Measurements from ENCODE around the gene TCEAL1. TPM values are rescaled to one million over a fixed set of nuclear protein-coding genes. Genes with fewer than 3 reads are reported as not detected.
"Not testable (repeated sequence)": the region's sequence is repeated elsewhere in the genome, so short reads cannot be mapped to it uniquely, and the experiment has no call there.

TCEAL1 gene
- total RNA-seq, 2 experiments from 2014 or later: 6.5 to 7.7 TPM

DNA sequence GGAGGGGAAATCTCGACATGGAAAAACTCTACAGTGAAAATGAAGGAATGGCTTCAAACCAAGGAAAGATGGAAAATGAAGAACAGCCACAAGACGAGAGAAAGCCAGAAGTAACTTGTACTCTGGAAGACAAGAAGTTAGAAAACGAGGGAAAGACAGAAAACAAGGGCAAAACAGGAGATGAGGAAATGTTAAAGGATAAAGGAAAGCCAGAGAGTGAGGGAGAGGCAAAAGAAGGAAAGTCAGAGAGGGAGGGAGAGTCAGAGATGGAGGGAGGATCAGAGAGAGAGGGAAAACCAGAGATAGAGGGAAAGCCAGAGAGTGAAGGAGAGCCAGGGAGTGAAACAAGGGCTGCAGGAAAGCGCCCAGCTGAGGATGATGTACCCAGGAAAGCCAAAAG is 42.1 kb upstream of the TCEAL1 start:
- no peak overlapping the region for H3K4me3 Mint-ChIP-seq

DNA sequence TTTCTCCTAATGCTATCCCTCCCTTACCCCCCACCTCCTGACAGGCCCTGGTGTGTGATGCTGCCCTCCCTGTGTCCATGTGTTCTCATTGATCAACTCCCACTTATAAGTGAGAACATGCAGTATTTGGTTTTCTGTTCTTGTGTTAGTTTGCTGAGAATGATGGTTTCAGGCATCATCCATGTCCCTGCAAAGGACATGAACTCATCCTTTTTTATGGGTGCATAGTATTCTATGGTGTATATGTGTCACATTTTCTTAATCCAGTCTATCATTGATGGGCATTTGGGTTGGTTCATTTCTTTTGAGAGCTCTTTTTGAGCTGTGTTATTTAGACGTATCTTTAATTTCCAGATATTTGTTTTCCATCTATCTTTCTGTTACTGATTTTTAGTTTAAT is 36.5 kb upstream of the TCEAL1 start:
- intact Hi-C loops (cut with micrococcal nuclease); H3K27me3 Mint-ChIP-seq; H3K9me3 Mint-ChIP-seq; H3K36me3 Mint-ChIP-seq (ENCODE audit: low read depth); DNase-seq; H3K27ac Mint-ChIP-seq; H3K4me3 Mint-ChIP-seq; POLR2A ChIA-PET; ATAC-seq; CTCF ChIA-PET; H3K4me1 Mint-ChIP-seq (ENCODE audit: low read depth): not testable (repeated sequence)

More for the DNA sequence above, 42.1 kb upstream of the TCEAL1 start:
- DNase-seq: no peak
- Mint-ChIP-seq H3K4me1 (ENCODE audit: low read depth) (peaks cover 7% of the 10 kb centered on the region), H3K27ac (no peak overlapping the region), H3K36me3 (ENCODE audit: low read depth) (no peaks in the 10 kb centered on the region), H3K9me3 (no peaks in the 10 kb centered on the region), H3K27me3 (no peaks in the 10 kb centered on the region)
- intact Hi-C loops (cut with micrococcal nuclease): no loop called here
- ChIA-PET CTCF (no interaction called here), POLR2A (interaction anchor here (0.6 kb wide), 1 partner anchor 84 kb away, joined by 3 read pairs; no protein-coding TSS in a partner anchor)
- TF ChIP-seq, protein P1, sequence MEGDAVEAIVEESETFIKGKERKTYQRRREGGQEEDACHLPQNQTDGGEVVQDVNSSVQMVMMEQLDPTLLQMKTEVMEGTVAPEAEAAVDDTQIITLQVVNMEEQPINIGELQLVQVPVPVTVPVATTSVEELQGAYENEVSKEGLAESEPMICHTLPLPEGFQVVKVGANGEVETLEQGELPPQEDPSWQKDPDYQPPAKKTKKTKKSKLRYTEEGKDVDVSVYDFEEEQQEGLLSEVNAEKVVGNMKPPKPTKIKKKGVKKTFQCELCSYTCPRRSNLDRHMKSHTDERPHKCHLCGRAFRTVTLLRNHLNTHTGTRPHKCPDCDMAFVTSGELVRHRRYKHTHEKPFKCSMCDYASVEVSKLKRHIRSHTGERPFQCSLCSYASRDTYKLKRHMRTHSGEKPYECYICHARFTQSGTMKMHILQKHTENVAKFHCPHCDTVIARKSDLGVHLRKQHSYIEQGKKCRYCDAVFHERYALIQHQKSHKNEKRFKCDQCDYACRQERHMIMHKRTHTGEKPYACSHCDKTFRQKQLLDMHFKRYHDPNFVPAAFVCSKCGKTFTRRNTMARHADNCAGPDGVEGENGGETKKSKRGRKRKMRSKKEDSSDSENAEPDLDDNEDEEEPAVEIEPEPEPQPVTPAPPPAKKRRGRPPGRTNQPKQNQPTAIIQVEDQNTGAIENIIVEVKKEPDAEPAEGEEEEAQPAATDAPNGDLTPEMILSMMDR (IDR thresholded peaks at IDR 0.05): no peak
- no peak for ATAC-seq

GRCh38 chrX:103595202-103595601 is 33.6 kb upstream of the TCEAL1 start:
- H3K9me3 Mint-ChIP-seq; ATAC-seq; H3K36me3 Mint-ChIP-seq (ENCODE audit: low read depth); POLR2A ChIA-PET; intact Hi-C loops (cut with micrococcal nuclease); H3K4me3 Mint-ChIP-seq; H3K27ac Mint-ChIP-seq; H3K27me3 Mint-ChIP-seq; H3K4me1 Mint-ChIP-seq (ENCODE audit: low read depth); CTCF ChIA-PET; DNase-seq: not testable (repeated sequence)

DNA sequence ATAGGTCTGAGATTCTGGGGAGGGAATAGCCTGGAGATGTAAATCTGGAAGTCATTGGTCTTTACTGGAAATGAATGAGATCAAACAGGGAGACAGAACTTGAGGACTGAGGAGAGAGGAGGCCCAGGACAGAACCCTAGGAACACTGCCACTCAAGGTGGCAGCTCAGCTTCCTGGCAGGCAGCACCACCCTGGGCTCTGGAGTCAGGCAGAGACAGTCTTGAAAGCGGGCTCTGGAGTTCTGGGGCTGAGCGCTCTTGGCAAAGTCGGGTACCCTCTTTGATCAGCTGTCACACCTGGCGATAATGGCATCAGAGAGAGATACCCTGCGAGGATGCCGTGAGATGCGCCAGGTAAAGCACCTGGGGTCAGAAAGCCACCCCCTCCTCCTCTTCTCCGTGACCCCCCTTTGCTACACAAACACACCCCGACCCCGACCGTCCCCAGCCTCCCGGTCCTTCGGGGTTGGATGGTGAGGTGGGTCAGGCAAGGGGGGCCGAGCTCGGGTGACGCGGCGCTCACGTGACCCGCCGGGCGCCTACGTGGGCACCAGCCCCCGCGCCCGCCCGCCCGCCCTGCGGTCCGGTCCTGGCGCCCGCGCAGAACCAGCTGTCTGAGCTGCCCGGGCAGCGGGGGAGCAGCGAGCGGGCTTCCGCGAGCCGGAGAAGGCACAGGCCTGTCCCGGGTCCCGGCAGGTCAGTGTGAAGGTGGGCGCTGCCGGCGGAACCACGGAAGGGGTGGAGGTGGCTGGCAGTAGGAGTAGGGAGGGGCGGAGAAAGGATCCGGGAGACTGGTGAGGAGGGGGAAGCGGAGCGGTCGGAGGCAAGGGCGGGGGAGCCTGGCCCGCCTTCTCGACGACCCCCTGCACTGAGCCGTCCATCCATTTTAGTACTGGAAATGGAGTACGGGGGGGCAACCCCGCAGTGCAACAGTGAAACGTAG is 21.1 kb upstream of the TCEAL1 start, which contains the start of gene TCEAL3:
TSS of gene TCEAL3 (plus strand) at position 600 of the 942 bp plus-strand sequence. CDS start 1,102 bp downstream, outside the sequence.
- POLR2A ChIA-PET: no interaction called here
- intact Hi-C loops (cut with micrococcal nuclease): no loop called here

DNA sequence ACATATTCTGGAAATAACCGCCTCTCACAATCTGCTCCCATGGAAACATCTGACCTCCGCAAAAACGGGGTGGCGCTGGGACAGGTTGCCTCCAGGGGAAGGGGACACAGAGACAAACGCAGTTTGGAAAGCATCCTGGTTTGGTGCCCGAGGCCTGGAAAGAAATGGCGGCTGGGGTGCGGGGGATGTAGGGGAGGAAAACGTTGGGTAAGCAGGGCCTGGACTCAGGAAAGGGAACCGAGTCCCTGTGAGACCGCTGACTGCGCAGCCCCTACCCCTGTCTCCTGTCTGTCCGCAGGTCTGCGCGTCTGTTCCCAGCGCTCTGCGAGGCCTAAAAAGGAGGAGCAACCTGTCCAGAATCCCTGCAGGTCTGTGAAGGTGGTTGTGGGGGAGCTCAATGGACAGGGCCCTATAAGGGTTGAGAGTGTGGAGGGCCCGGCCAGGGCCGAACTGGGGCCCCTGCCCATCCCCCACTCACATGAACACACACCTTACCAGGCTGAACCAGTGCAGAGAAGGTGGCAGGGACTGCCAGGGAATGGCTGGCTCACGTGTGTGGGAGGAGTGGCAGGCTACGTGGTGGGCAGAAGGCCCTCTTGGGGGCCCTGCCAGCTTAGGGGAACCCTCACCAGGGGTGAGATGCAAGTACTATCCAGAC is 20.3 kb upstream of the TCEAL1 start:
- no peaks in the 10 kb centered on the region for H3K27me3 Mint-ChIP-seq
- intact Hi-C loops (cut with micrococcal nuclease): no loop called here
- ChIA-PET CTCF (no interaction called here), POLR2A (no interaction called here)
- peak overlapping the region; percentile 76 for H3K4me3 Mint-ChIP-seq
- peak; percentile 2 for DNase-seq
- H3K9me3 Mint-ChIP-seq: no peaks in the 10 kb centered on the region
- peaks cover 2% of the 10 kb centered on the region for H3K4me1 Mint-ChIP-seq (ENCODE audit: low read depth)
- ATAC-seq: peak; percentile 20
- peaks cover 4% of the 10 kb centered on the region for H3K36me3 Mint-ChIP-seq (ENCODE audit: low read depth)
- peak overlapping the region; percentile 77 for H3K27ac Mint-ChIP-seq
- TF ChIP-seq, protein P1 (IDR thresholded peaks at IDR 0.05): no peak

More for the DNA sequence above, 21.1 kb upstream of the TCEAL1 start, which contains the start of gene TCEAL3:
- peak within 1 kb of the TSS; percentile 77 for H3K27ac Mint-ChIP-seq
- H3K4me1 Mint-ChIP-seq (ENCODE audit: low read depth): peaks cover 2% of the 10 kb centered on the region
- H3K36me3 Mint-ChIP-seq (ENCODE audit: low read depth): peaks cover 4% of the 10 kb centered on the region
- no peaks in the 10 kb centered on the region for H3K9me3 Mint-ChIP-seq
- CTCF ChIA-PET: no interaction called here
- ATAC-seq: peak; percentile 80
- no peaks in the 10 kb centered on the region for H3K27me3 Mint-ChIP-seq
- TF ChIP-seq, protein P1 (IDR thresholded peaks at IDR 0.05): no peak
- DNase-seq: peak; percentile 27
- H3K4me3 Mint-ChIP-seq: peak within 1 kb of the TSS; percentile 76

Measured in activated CD8-positive, alpha-beta T cell treated with anti-CD3 and anti-CD28 coated beads for 36 hours (primary cell).